Fibroblast of pulmonary artery (primary cell): ENCODE data around the gene ENG.
A peak's percentile ranks its signal among the peaks of the same experiment; 100 is the strongest.

Experiments used
- DNase-seq: peaks from one replicate; pipeline ENCODE4 v3.0.0-alpha.2; 2010; ENCODE audit warnings: low read depth
- H3K4me3 ChIP-seq: replicated peaks from 2 replicates; pipeline ENCODE4 v1.5.1; 2011; ENCODE audit warnings: low read depth, mild to moderate bottlenecking, control low read depth, low read length, moderate library complexity
- CTCF ChIP-seq: IDR thresholded peaks from 2 replicates; pipeline ENCODE4 v1.5.1; 2011; ENCODE audit warnings: mild to moderate bottlenecking, control low read depth, low read length, inconsistent platforms; ENCODE audit errors: missing control alignments

The ENG gene

GRCh38 chr9:127829205-127829906 lies 25.1 kb downstream of the ENG start:
- no peak for TF ChIP-seq CTCF
- DNase-seq: no peak
- no peak overlapping the region for H3K4me3 ChIP-seq

- H3K4me3 ChIP-seq: no peak overlapping the region
- peak; percentile 80 for DNase-seq
Measured at GRCh38 chr9:127828262-127829031, 26.0 kb downstream of the ENG start.

GRCh38 chr9:127826253-127826913 lies 28.1 kb downstream of the ENG start:
- DNase-seq: no peak
- no peak for TF ChIP-seq CTCF
- no peak overlapping the region for H3K4me3 ChIP-seq

More at GRCh38 chr9:127828262-127829031, 26.0 kb downstream of the ENG start:
- no peak for TF ChIP-seq CTCF

- no peak overlapping the region for H3K4me3 ChIP-seq
- no peak for TF ChIP-seq CTCF
- no peak for DNase-seq
Measured at GRCh38 chr9:127825319-127826051, 29.0 kb downstream of the ENG start.

- no peak overlapping the region for H3K4me3 ChIP-seq
- no peak for DNase-seq
- no peak for TF ChIP-seq CTCF
Measured at GRCh38 chr9:127822108-127822507, 32.4 kb downstream of the ENG start.

- H3K4me3 ChIP-seq: no peak overlapping the region
- no peak for TF ChIP-seq CTCF
- no peak for DNase-seq
Measured at GRCh38 chr9:127818574-127818973, 35.9 kb downstream of the ENG start.
